Memory B cell (primary cell): ENCODE measurements around the gene MAGI2.

Experiments
- ATAC-seq: fragments of 150-1000 bp; cut with Tn5 transposase; 2 replicates; pipeline ENCODE4 v1.10.0; 2021; ENCODE audit warnings: low read depth, mild to moderate bottlenecking, moderate library complexity
- DNase-seq, 2 donors: peaks; one replicate each; pipeline ENCODE4 v3.0.0; 2022; ENCODE audit warnings: low spot score in 2 of 2
- H3K27ac Mint-ChIP-seq: one replicate; pipeline ENCODE4 v1.8.0; 2022; ENCODE audit warnings: mild to moderate bottlenecking, moderate library complexity, mixed read lengths
- H3K27me3 Mint-ChIP-seq: one replicate; pipeline ENCODE4 v1.8.0; 2022; ENCODE audit warnings: mixed read lengths
- H3K36me3 Mint-ChIP-seq: one replicate; pipeline ENCODE4 v1.8.0; 2022; ENCODE audit warnings: mild to moderate bottlenecking, mixed read lengths
- H3K4me1 Mint-ChIP-seq: one replicate; pipeline ENCODE4 v1.8.0; 2022; ENCODE audit warnings: mixed read lengths
- H3K4me3 Mint-ChIP-seq: one replicate; pipeline ENCODE4 v1.8.0; 2022; ENCODE audit warnings: mild to moderate bottlenecking, moderate library complexity, mixed read lengths
- H3K9me3 Mint-ChIP-seq: one replicate; pipeline ENCODE4 v1.8.0; 2022; ENCODE audit warnings: mixed read lengths

The MAGI2 gene

GRCh38 chr7:78395298-78396036 lies 1058.0 kb downstream of the MAGI2 start:
- no peak overlapping the region for H3K4me3 Mint-ChIP-seq
- ATAC-seq: no peak
- H3K27ac Mint-ChIP-seq: no peak overlapping the region
- peaks cover 1% of the 10 kb centered on the region for H3K27me3 Mint-ChIP-seq
- H3K4me1 Mint-ChIP-seq: no peaks in the 10 kb centered on the region
- DNase-seq: no peak
- H3K36me3 Mint-ChIP-seq: no peaks in the 10 kb centered on the region
- H3K9me3 Mint-ChIP-seq: no peaks in the 10 kb centered on the region

- Mint-ChIP-seq H3K27me3 (peaks cover 1% of the 10 kb centered on the region), H3K4me1 (no peaks in the 10 kb centered on the region), H3K27ac (no peak overlapping the region), H3K4me3 (no peak overlapping the region), H3K36me3 (no peaks in the 10 kb centered on the region), H3K9me3 (no peaks in the 10 kb centered on the region)
- DNase-seq (no peak), ATAC-seq (no peak)
These were observed 1064.4 kb downstream of the MAGI2 start for GRCh38 chr7:78389022-78389421.

- ATAC-seq (no peak), DNase-seq (no peak)
- no peak overlapping the region for H3K27ac Mint-ChIP-seq
- no peak overlapping the region for H3K4me3 Mint-ChIP-seq
- H3K4me1 Mint-ChIP-seq: no peaks in the 10 kb centered on the region
- no peaks in the 10 kb centered on the region for H3K36me3 Mint-ChIP-seq
- peaks cover 2% of the 10 kb centered on the region for H3K9me3 Mint-ChIP-seq
- H3K27me3 Mint-ChIP-seq: no peaks in the 10 kb centered on the region
These were observed 1066.9 kb downstream of the MAGI2 start for GRCh38 chr7:78386520-78386919.

- no peaks in the 10 kb centered on the region for H3K4me1 Mint-ChIP-seq
- H3K4me3 Mint-ChIP-seq: no peak overlapping the region
- no peaks in the 10 kb centered on the region for H3K36me3 Mint-ChIP-seq
- no peak overlapping the region for H3K27ac Mint-ChIP-seq
- peaks cover 5% of the 10 kb centered on the region for H3K9me3 Mint-ChIP-seq
- ATAC-seq: no peak
- no peak for DNase-seq
- no peaks in the 10 kb centered on the region for H3K27me3 Mint-ChIP-seq
These were observed 1070.2 kb downstream of the MAGI2 start for GRCh38 chr7:78383096-78383880.

- H3K36me3 Mint-ChIP-seq: no peaks in the 10 kb centered on the region
- DNase-seq: no peak
- H3K27me3 Mint-ChIP-seq: no peaks in the 10 kb centered on the region
- H3K9me3 Mint-ChIP-seq: peaks cover 5% of the 10 kb centered on the region
- no peak overlapping the region for H3K27ac Mint-ChIP-seq
- no peak overlapping the region for H3K4me3 Mint-ChIP-seq
- H3K4me1 Mint-ChIP-seq: no peaks in the 10 kb centered on the region
- no peak for ATAC-seq
These were observed 1074.3 kb downstream of the MAGI2 start for GRCh38 chr7:78379148-78379547.

GRCh38 chr7:78377532-78377931 lies 1075.9 kb downstream of the MAGI2 start:
- Mint-ChIP-seq H3K4me3 (no peak overlapping the region), H3K27ac (no peak overlapping the region), H3K36me3 (no peaks in the 10 kb centered on the region), H3K27me3 (no peaks in the 10 kb centered on the region), H3K4me1 (no peaks in the 10 kb centered on the region), H3K9me3 (peaks cover 3% of the 10 kb centered on the region)
- DNase-seq: no peak
- ATAC-seq: no peak

- H3K9me3 Mint-ChIP-seq: no peaks in the 10 kb centered on the region
- H3K4me1 Mint-ChIP-seq: no peaks in the 10 kb centered on the region
- H3K36me3 Mint-ChIP-seq: no peaks in the 10 kb centered on the region
- H3K27ac Mint-ChIP-seq: no peak overlapping the region
- H3K4me3 Mint-ChIP-seq: no peak overlapping the region
- DNase-seq (no peak), ATAC-seq (no peak)
- no peaks in the 10 kb centered on the region for H3K27me3 Mint-ChIP-seq
These were observed 1082.5 kb downstream of the MAGI2 start for GRCh38 chr7:78370936-78371335.

- ATAC-seq (no peak), DNase-seq (no peak)
- no peak overlapping the region for H3K4me3 Mint-ChIP-seq
- H3K9me3 Mint-ChIP-seq: no peaks in the 10 kb centered on the region
- no peaks in the 10 kb centered on the region for H3K36me3 Mint-ChIP-seq
- H3K27me3 Mint-ChIP-seq: no peaks in the 10 kb centered on the region
- no peaks in the 10 kb centered on the region for H3K4me1 Mint-ChIP-seq
- H3K27ac Mint-ChIP-seq: no peak overlapping the region
These were observed 1084.7 kb downstream of the MAGI2 start for GRCh38 chr7:78368771-78369170.

GRCh38 chr7:78367280-78367773 lies 1086.1 kb downstream of the MAGI2 start:
- Mint-ChIP-seq H3K27ac (no peak overlapping the region), H3K27me3 (no peaks in the 10 kb centered on the region), H3K4me1 (no peaks in the 10 kb centered on the region), H3K9me3 (no peaks in the 10 kb centered on the region), H3K36me3 (no peaks in the 10 kb centered on the region), H3K4me3 (no peak overlapping the region)
- no peak for DNase-seq
- ATAC-seq: no peak

- Mint-ChIP-seq H3K9me3 (peaks cover 1% of the 10 kb centered on the region), H3K27me3 (no peaks in the 10 kb centered on the region)
These were observed 1089.6 kb downstream of the MAGI2 start for GRCh38 chr7:78363866-78364265.

GRCh38 chr7:78359836-78360235 lies 1093.6 kb downstream of the MAGI2 start:
- ATAC-seq (no peak), DNase-seq (no peak)
- Mint-ChIP-seq H3K27me3 (no peaks in the 10 kb centered on the region), H3K9me3 (peaks cover 1% of the 10 kb centered on the region), H3K36me3 (no peaks in the 10 kb centered on the region), H3K4me3 (no peak overlapping the region), H3K4me1 (no peaks in the 10 kb centered on the region), H3K27ac (no peak overlapping the region)

More at GRCh38 chr7:78363866-78364265, 1089.6 kb downstream of the MAGI2 start:
- DNase-seq (no peak), ATAC-seq (no peak)
- Mint-ChIP-seq H3K4me1 (no peaks in the 10 kb centered on the region), H3K27ac (no peak overlapping the region), H3K4me3 (no peak overlapping the region), H3K36me3 (no peaks in the 10 kb centered on the region)

- Mint-ChIP-seq H3K4me3 (no peak overlapping the region), H3K9me3 (peaks cover 1% of the 10 kb centered on the region), H3K27ac (no peak overlapping the region), H3K27me3 (no peaks in the 10 kb centered on the region), H3K36me3 (no peaks in the 10 kb centered on the region), H3K4me1 (no peaks in the 10 kb centered on the region)
- DNase-seq: no peak
- ATAC-seq: no peak
These were observed 1095.8 kb downstream of the MAGI2 start for GRCh38 chr7:78357709-78358108.

- H3K27ac Mint-ChIP-seq: no peak overlapping the region
- no peaks in the 10 kb centered on the region for H3K9me3 Mint-ChIP-seq
- no peaks in the 10 kb centered on the region for H3K36me3 Mint-ChIP-seq
- H3K4me3 Mint-ChIP-seq: no peak overlapping the region
- H3K27me3 Mint-ChIP-seq: no peaks in the 10 kb centered on the region
- H3K4me1 Mint-ChIP-seq: no peaks in the 10 kb centered on the region
- no peak for DNase-seq
- no peak for ATAC-seq
These were observed 1097.6 kb downstream of the MAGI2 start for GRCh38 chr7:78355834-78356233.

GRCh38 chr7:78350926-78351325 lies 1102.5 kb downstream of the MAGI2 start:
- no peak for ATAC-seq
- Mint-ChIP-seq H3K27me3 (peaks cover 1% of the 10 kb centered on the region), H3K36me3 (no peaks in the 10 kb centered on the region), H3K4me1 (no peaks in the 10 kb centered on the region), H3K4me3 (no peak overlapping the region), H3K27ac (no peak overlapping the region), H3K9me3 (no peaks in the 10 kb centered on the region)
- no peak for DNase-seq
